Adipocyte (in vitro differentiated cells): Measurements from ENCODE around the gene G3BP2.

Experiments used
- DNase-seq: peaks from one replicate; pipeline ENCODE4 v3.0.0-alpha.2; 2015; ENCODE audit warnings: low read depth
- H3K27me3 ChIP-seq: replicated peaks from 2 replicates; pipeline ENCODE4 v1.7.0; 2013; ENCODE audit warnings: mild to moderate bottlenecking, low read length, moderate library complexity; ENCODE audit not compliant: control insufficient read depth, insufficient read depth
- H3K36me3 ChIP-seq: 2 replicates; pipeline ENCODE4 v1.7.0; 2013; ENCODE audit warnings: low read length, mild to moderate bottlenecking, moderate library complexity; ENCODE audit not compliant: control insufficient read depth, insufficient read depth, severe bottlenecking
- H3K4me1 ChIP-seq: 2 replicates; pipeline ENCODE4 v1.7.0; 2013; ENCODE audit warnings: mild to moderate bottlenecking, low read length, moderate library complexity; ENCODE audit not compliant: control insufficient read depth, insufficient read depth
- H3K4me3 ChIP-seq: 2 replicates; pipeline ENCODE4 v1.7.0; 2013; ENCODE audit warnings: mild to moderate bottlenecking, low read length, moderate library complexity
- H3K9ac ChIP-seq: 2 replicates; pipeline ENCODE4 v1.7.0; 2013; ENCODE audit warnings: mild to moderate bottlenecking, low read length, moderate library complexity
- H3K9me3 ChIP-seq: 2 replicates; pipeline ENCODE4 v1.7.0; 2013; ENCODE audit warnings: mild to moderate bottlenecking, low read length, moderate library complexity; ENCODE audit not compliant: control insufficient read depth

Gene G3BP2

GRCh38 chr4:75598390-75598789 is 74.8 kb downstream of the G3BP2 start:
- DNase-seq: peak; percentile 61
- Histone ChIP-seq H3K27me3 (no peaks in the 10 kb centered on the region), H3K9me3 (no peaks in the 10 kb centered on the region), H3K4me1 (no peaks in the 10 kb centered on the region), H3K4me3 (no peak overlapping the region), H3K9ac (no peak overlapping the region), H3K36me3 (no peaks in the 10 kb centered on the region)

- no peak overlapping the region for H3K9ac ChIP-seq
- no peaks in the 10 kb centered on the region for H3K9me3 ChIP-seq
- H3K4me3 ChIP-seq: no peak overlapping the region
- H3K36me3 ChIP-seq: no peaks in the 10 kb centered on the region
- H3K27me3 ChIP-seq: no peaks in the 10 kb centered on the region
- no peak for DNase-seq
- H3K4me1 ChIP-seq: no peaks in the 10 kb centered on the region
These were observed 77.2 kb downstream of the G3BP2 start for GRCh38 chr4:75596061-75596460.

- no peaks in the 10 kb centered on the region for H3K9me3 ChIP-seq
- H3K4me1 ChIP-seq: no peaks in the 10 kb centered on the region
- H3K9ac ChIP-seq: no peak overlapping the region
- H3K27me3 ChIP-seq: no peaks in the 10 kb centered on the region
- no peaks in the 10 kb centered on the region for H3K36me3 ChIP-seq
- no peak for DNase-seq
- no peak overlapping the region for H3K4me3 ChIP-seq
These were observed 79.8 kb downstream of the G3BP2 start for GRCh38 chr4:75593393-75593792.
